ENCODE measurements around the gene LEFTY2. TPM values are rescaled to one million over a fixed set of nuclear protein-coding genes. Genes with fewer than 3 reads are reported as not detected.

LEFTY2 gene
- polyA plus RNA-seq, 3 donors, result not detected

- Histone ChIP-seq H3K27ac (ENCODE audit: low read depth in 1 of 2, low read length in 2 of 2) (no peak overlapping the region), H2AFZ (ENCODE audit: insufficient read depth, low read depth, low read length, poor library complexity, severe bottlenecking) (no peak overlapping the region), H3K4me2 (replicated peaks; ENCODE audit: extremely low read depth, low read length, poor library complexity, severe bottlenecking) (no peak overlapping the region), H4K20me1 (ENCODE audit: insufficient read depth, low read length) (no peaks in the 10 kb centered on the region), H3K27me3 (ENCODE audit: control insufficient read depth in 2 of 2, insufficient read depth in 2 of 2, low read length in 2 of 2) (no peaks in the 10 kb centered on the region), H3K79me2 (ENCODE audit: insufficient read depth, low read length) (no peaks in the 10 kb centered on the region), H3K36me3 (replicated peaks in 1 of 2; ENCODE audit: control insufficient read depth in 1 of 2, insufficient read depth in 2 of 2, low read length in 2 of 2) (no peaks in the 10 kb centered on the region), H3K4me3 (replicated peaks in 1 of 3; ENCODE audit: low read depth in 2 of 3, low read length in 3 of 3) (no peak overlapping the region), H3K4me1 (ENCODE audit: control insufficient read depth in 1 of 2, insufficient read depth in 2 of 2, low read length in 2 of 2) (no peaks in the 10 kb centered on the region), H3K9me3 (replicated peaks in 1 of 2; ENCODE audit: control insufficient read depth in 1 of 2, insufficient read depth in 1 of 2, low read length in 2 of 2) (no peaks in the 10 kb centered on the region), H3K9ac (ENCODE audit: insufficient read depth, low read length, poor library complexity, severe bottlenecking) (no peak overlapping the region)
- H3K27ac Mint-ChIP-seq, result peak overlapping the region in 1 of 7 donors; percentile 53
- H3K4me1 Mint-ChIP-seq, result peaks cover 8% of the 10 kb centered on the region
- DNase-seq, result no peak
- no peak for TF ChIP-seq CTCF (IDR thresholded peaks at IDR 0.05)
- intact Hi-C loops (cut with micrococcal nuclease), result no loop called here
- no peaks in the 10 kb centered on the region for H3K36me3 Mint-ChIP-seq
- no CpG with 5 or more reads among the region's 4 CpGs for WGBS (ENCODE audit: insufficient coverage)
- peaks cover 4 to 11% (median 10%) of the 10 kb centered on the region in 3 donors for H3K27me3 Mint-ChIP-seq (ENCODE audit: low read depth in 3 of 3)
- no peaks in the 10 kb centered on the region for H3K9me3 Mint-ChIP-seq
- H3K4me3 Mint-ChIP-seq, result no peak overlapping the region
Measured at GRCh38 chr1:225943582-225943981, 2.6 kb upstream of the LEFTY2 start.

GRCh38 chr1:225942574-225942973 lies 1.6 kb upstream of the LEFTY2 start:
- Mint-ChIP-seq H3K27me3 (ENCODE audit: low read depth in 3 of 3) (peaks cover 4 to 11% (median 8%) of the 10 kb centered on the region in 3 donors), H3K36me3 (no peaks in the 10 kb centered on the region), H3K4me3 (no peak overlapping the region), H3K4me1 (peaks cover 8% of the 10 kb centered on the region), H3K9me3 (no peaks in the 10 kb centered on the region), H3K27ac (no peak overlapping the region)
- H3K4me2 ChIP-seq (replicated peaks; ENCODE audit: extremely low read depth, low read length, poor library complexity, severe bottlenecking), result no peak overlapping the region
- no peaks in the 10 kb centered on the region for H3K9me3 ChIP-seq (replicated peaks in 1 of 2; ENCODE audit: control insufficient read depth in 1 of 2, insufficient read depth in 1 of 2, low read length in 2 of 2)
- no peaks in the 10 kb centered on the region for H3K4me1 ChIP-seq (ENCODE audit: control insufficient read depth in 1 of 2, insufficient read depth in 2 of 2, low read length in 2 of 2)
- no peaks in the 10 kb centered on the region for H4K20me1 ChIP-seq (ENCODE audit: insufficient read depth, low read length)
- H3K4me3 ChIP-seq (replicated peaks in 1 of 3; ENCODE audit: low read depth in 2 of 3, low read length in 3 of 3), result no peak overlapping the region
- intact Hi-C loops (cut with micrococcal nuclease), result no loop called here
- H3K36me3 ChIP-seq (replicated peaks in 1 of 2; ENCODE audit: control insufficient read depth in 1 of 2, insufficient read depth in 2 of 2, low read length in 2 of 2), result no peaks in the 10 kb centered on the region
- WGBS (ENCODE audit: insufficient coverage), result 85% methylated on average over 4 of the region's 7 CpGs
- H3K9ac ChIP-seq (ENCODE audit: insufficient read depth, low read length, poor library complexity, severe bottlenecking), result no peak overlapping the region
- H3K79me2 ChIP-seq (ENCODE audit: insufficient read depth, low read length), result no peaks in the 10 kb centered on the region
- H2AFZ ChIP-seq (ENCODE audit: insufficient read depth, low read depth, low read length, poor library complexity, severe bottlenecking), result no peak overlapping the region
- no peaks in the 10 kb centered on the region for H3K27me3 ChIP-seq (ENCODE audit: control insufficient read depth in 2 of 2, insufficient read depth in 2 of 2, low read length in 2 of 2)
- no peak for TF ChIP-seq CTCF (IDR thresholded peaks at IDR 0.05)
- no peak for DNase-seq
- H3K27ac ChIP-seq (ENCODE audit: low read depth in 1 of 2, low read length in 2 of 2), result no peak overlapping the region

Data from CD14-positive monocyte (primary cell).